Measurements from ENCODE around the gene SMIM3. TPM values are rescaled to one million over a fixed set of nuclear protein-coding genes. Genes with fewer than 3 reads are reported as not detected.

The SMIM3 gene
- total and polyA plus RNA-seq, 2 of the 13 experiments (the other 11 are each of a cell fraction or from before 2014, with no cell fraction given) = 11.6 to 96.7 TPM

DNA sequence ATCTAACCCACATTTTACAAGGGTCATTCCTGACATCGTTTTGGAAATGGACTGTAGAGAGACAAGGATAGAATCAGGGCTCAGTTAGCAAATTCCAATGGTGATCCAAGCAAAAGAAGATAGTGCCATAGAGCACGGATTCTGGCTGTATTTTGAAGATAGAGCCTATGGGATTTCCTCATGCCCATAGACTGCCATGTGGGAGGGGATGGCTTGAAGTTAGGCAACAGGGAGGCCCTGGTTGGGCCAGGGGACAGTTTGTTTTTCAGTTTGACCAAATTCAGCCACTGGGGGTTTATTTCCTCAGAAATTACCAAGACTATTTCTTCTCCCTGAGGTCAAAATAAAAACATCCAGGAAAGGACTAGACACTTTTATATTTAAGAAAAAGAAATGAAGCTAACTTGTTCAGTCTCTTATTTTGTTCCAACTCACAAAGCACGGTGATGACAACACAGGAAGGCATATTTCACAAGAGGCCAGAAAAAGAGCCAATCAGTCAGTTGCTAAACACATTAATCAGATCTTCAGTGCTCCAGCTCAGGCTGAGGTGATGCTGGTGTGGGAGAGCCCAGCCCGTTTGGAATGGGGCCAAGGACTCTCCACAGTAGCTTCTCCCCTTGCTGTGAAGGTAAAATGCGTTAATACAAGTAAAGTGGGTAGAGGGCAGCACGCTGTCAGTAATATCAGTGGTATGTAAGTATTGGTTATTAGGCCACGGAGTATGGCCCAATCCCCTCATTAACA, 15.4 kb upstream of the SMIM3 start (continued):
- TF ChIP-seq, protein P1, sequence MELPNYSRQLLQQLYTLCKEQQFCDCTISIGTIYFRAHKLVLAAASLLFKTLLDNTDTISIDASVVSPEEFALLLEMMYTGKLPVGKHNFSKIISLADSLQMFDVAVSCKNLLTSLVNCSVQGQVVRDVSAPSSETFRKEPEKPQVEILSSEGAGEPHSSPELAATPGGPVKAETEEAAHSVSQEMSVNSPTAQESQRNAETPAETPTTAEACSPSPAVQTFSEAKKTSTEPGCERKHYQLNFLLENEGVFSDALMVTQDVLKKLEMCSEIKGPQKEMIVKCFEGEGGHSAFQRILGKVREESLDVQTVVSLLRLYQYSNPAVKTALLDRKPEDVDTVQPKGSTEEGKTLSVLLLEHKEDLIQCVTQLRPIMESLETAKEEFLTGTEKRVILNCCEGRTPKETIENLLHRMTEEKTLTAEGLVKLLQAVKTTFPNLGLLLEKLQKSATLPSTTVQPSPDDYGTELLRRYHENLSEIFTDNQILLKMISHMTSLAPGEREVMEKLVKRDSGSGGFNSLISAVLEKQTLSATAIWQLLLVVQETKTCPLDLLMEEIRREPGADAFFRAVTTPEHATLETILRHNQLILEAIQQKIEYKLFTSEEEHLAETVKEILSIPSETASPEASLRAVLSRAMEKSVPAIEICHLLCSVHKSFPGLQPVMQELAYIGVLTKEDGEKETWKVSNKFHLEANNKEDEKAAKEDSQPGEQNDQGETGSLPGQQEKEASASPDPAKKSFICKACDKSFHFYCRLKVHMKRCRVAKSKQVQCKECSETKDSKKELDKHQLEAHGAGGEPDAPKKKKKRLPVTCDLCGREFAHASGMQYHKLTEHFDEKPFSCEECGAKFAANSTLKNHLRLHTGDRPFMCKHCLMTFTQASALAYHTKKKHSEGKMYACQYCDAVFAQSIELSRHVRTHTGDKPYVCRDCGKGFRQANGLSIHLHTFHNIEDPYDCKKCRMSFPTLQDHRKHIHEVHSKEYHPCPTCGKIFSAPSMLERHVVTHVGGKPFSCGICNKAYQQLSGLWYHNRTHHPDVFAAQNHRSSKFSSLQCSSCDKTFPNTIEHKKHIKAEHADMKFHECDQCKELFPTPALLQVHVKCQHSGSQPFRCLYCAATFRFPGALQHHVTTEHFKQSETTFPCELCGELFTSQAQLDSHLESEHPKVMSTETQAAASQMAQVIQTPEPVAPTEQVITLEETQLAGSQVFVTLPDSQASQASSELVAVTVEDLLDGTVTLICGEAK (IDR thresholded peaks at IDR 0.05) = no peak
- TF ChIP-seq, protein P1 (CRISPR knock-in tag; IDR thresholded peaks at IDR 0.05) = no peak
- no peak for TF ChIP-seq SP140L (CRISPR knock-in tag; IDR thresholded peaks at IDR 0.05; ENCODE audit: borderline replicate concordance)
- no peak for TF ChIP-seq ZNF121 (CRISPR knock-in tag; IDR thresholded peaks at IDR 0.05)
- TF ChIP-seq LCORL (IDR thresholded peaks at IDR 0.05) = no peak
- TF ChIP-seq LCORL (CRISPR knock-in tag; IDR thresholded peaks at IDR 0.05) = 0 out of 2 replicates have a peak, but pooled peaks have one; percentile 53
- TF ChIP-seq EP300 (IDR thresholded peaks at IDR 0.05; ENCODE audit: low read depth in 2 of 2, low read length in 2 of 2) = no peak
- no peak for TF ChIP-seq EP300 (CRISPR knock-in tag; IDR thresholded peaks at IDR 0.05; ENCODE audit: borderline replicate concordance)
- no peak for TF ChIP-seq ZNF598 (CRISPR knock-in tag; IDR thresholded peaks at IDR 0.05; ENCODE audit: borderline replicate concordance)
- TF ChIP-seq PHF21A (CRISPR knock-in tag; IDR thresholded peaks at IDR 0.05) = peak; percentile 36; the same call in 1 of the 2 replicates
- TF ChIP-seq ELF3 (CRISPR knock-in tag; IDR thresholded peaks at IDR 0.05) = no peak
- no peak for TF ChIP-seq ATRX (CRISPR knock-in tag; IDR thresholded peaks at IDR 0.05; ENCODE audit: borderline replicate concordance)
- no peak for TF ChIP-seq MAF1 (CRISPR knock-in tag; IDR thresholded peaks at IDR 0.05; ENCODE audit: borderline replicate concordance)
- TF ChIP-seq RFXAP (CRISPR knock-in tag; IDR thresholded peaks at IDR 0.05; ENCODE audit: borderline replicate concordance) = no peak
- no peak for TF ChIP-seq MYC (CRISPR knock-in tag; IDR thresholded peaks at IDR 0.05; ENCODE audit: borderline replicate concordance)
- TF ChIP-seq IRF2 (CRISPR knock-in tag; IDR thresholded peaks at IDR 0.05) = no peak
- 0 out of 2 replicates have a peak, but pooled peaks have one; percentile 24 for TF ChIP-seq ZNF331 (CRISPR knock-in tag; IDR thresholded peaks at IDR 0.05)
- TF ChIP-seq CC2D1A (CRISPR knock-in tag; IDR thresholded peaks at IDR 0.05) = no peak
- TF ChIP-seq NFYC (CRISPR knock-in tag; IDR thresholded peaks at IDR 0.05) = peak; percentile 49; the same call in 1 of the 2 replicates
- peak; percentile 29; the same call in 1 of the 2 replicates for TF ChIP-seq MEIS2 (CRISPR knock-in tag; IDR thresholded peaks at IDR 0.05)
- no peak for TF ChIP-seq SATB2 (CRISPR knock-in tag; IDR thresholded peaks at IDR 0.05)
- TF ChIP-seq PHF8 (CRISPR knock-in tag; IDR thresholded peaks at IDR 0.05) = no peak
- TF ChIP-seq ZNF777 (CRISPR knock-in tag; IDR thresholded peaks at IDR 0.05) = no peak

Data from HepG2 (cell line).